RWPE1 (cell line): ENCODE data around the gene DNASE1L1.

Source experiments
- CTCF ChIA-PET: fragments of 350-600 bp; sonication (Branson Sonifier 250); formaldehyde crosslinking; extraction: SDS; loops from one replicate; lab custom pipeline; 2021; lab: Yijun Ruan, JAX
- POLR2A ChIA-PET: fragments of 400-600 bp; formaldehyde crosslinking; extraction: SDS; loops from one replicate; lab custom pipeline; 2020; ENCODE audit warnings: antibody characterized with exemption; ENCODE audit not compliant: low non-redundant PET; lab: Yijun Ruan, JAX
- DNase-seq: peaks from one replicate; pipeline ENCODE4 v3.0.0; 2012; ENCODE audit warnings: low spot score
- H3K27ac ChIP-seq: fragments of 450-650 bp; 2 replicates; pipeline ENCODE4 v1.5.1; 2017
- CTCF ChIP-seq: fragments of 450-650 bp; conservative IDR thresholded peaks from 2 replicates; pipeline ENCODE4 v1.5.1; 2017; ENCODE audit warnings: low read depth, mild to moderate bottlenecking

DNASE1L1 gene

GRCh38 chrX:154448484-154448883 is 39.4 kb upstream of the DNASE1L1 start:
- no peak overlapping the region for H3K27ac ChIP-seq
- ChIA-PET POLR2A (no interaction called here), CTCF (no interaction called here)
- no peak for DNase-seq
- TF ChIP-seq CTCF = no peak

- H3K27ac ChIP-seq = peak overlapping the region; percentile 85; the same call in 1 of the 2 replicates
- ChIA-PET POLR2A (no interaction called here), CTCF (interaction anchor here (0.7 kb wide), 1 partner anchor 44 kb away, joined by 4 read pairs; no protein-coding TSS in a partner anchor)
- no peak for DNase-seq
- TF ChIP-seq CTCF = no peak
Observed at GRCh38 chrX:154446430-154446829, 37.4 kb upstream of the DNASE1L1 start.

GRCh38 chrX:154445776-154446175 is 36.7 kb upstream of the DNASE1L1 start:
- TF ChIP-seq CTCF = no peak
- ChIA-PET POLR2A (no interaction called here), CTCF (interaction anchor here (0.7 kb wide), 1 partner anchor 43 kb away, joined by 4 read pairs; no protein-coding TSS in a partner anchor)
- H3K27ac ChIP-seq = peak overlapping the region; percentile 85; the same call in 1 of the 2 replicates
- DNase-seq = no peak

GRCh38 chrX:154444755-154445246 is 35.7 kb upstream of the DNASE1L1 start:
- POLR2A ChIA-PET = no interaction called here
- CTCF ChIA-PET = interaction anchor here (0.6 kb wide), 1 partner anchor 417 kb away, joined by 4 read pairs; no protein-coding TSS in a partner anchor
- DNase-seq = no peak
- peak overlapping the region; percentile 85 for H3K27ac ChIP-seq
- no peak for TF ChIP-seq CTCF

GRCh38 chrX:154443992-154444754 is 35.1 kb upstream of the DNASE1L1 start, which contains the start of gene FAM50A:
TSS of gene FAM50A (plus strand) at chrX:154444141. CDS start at chrX:154444236, 95 bp downstream.
- no peak for TF ChIP-seq CTCF
- ChIA-PET POLR2A (no interaction called here), CTCF (no interaction called here)
- H3K27ac ChIP-seq = peak within 1 kb of the TSS; percentile 85
- DNase-seq = no peak

- ChIA-PET POLR2A (no interaction called here), CTCF (interaction anchor here (0.7 kb wide), 1 partner anchor 92 kb away, joined by 6 read pairs; no protein-coding TSS in a partner anchor)
- DNase-seq = no peak
- peak overlapping the region; percentile 85 for H3K27ac ChIP-seq
- no peak for TF ChIP-seq CTCF
Observed at GRCh38 chrX:154443479-154443910, 34.4 kb upstream of the DNASE1L1 start.
